Endodermal cell (in vitro differentiated cells): Measurements from ENCODE around the gene ABHD10. TPM values are rescaled to one million over a fixed set of nuclear protein-coding genes. Genes with fewer than 3 reads are reported as not detected.

Experiments
- DNase-seq: peaks from one replicate; pipeline ENCODE4 v3.0.0-alpha.2; 2017
- H3K27ac ChIP-seq: 2 replicates; pipeline ENCODE4 v1.5.1; 2013; ENCODE audit warnings: mild to moderate bottlenecking, low read depth, low read length, moderate library complexity
- H3K27me3 ChIP-seq: 2 replicates; pipeline ENCODE4 v1.6.1; 2013; ENCODE audit warnings: mild to moderate bottlenecking, low read length, moderate library complexity; ENCODE audit not compliant: insufficient read depth, control insufficient read depth, poor library complexity, severe bottlenecking
- H3K36me3 ChIP-seq: 2 replicates; pipeline ENCODE4 v1.7.0; 2013; ENCODE audit warnings: mild to moderate bottlenecking, low read length, moderate library complexity; ENCODE audit not compliant: control insufficient read depth, insufficient read depth
- H3K4me1 ChIP-seq: one replicate; pipeline ENCODE4 v1.7.0; 2013; ENCODE audit warnings: low read length; ENCODE audit not compliant: control insufficient read depth, insufficient read depth
- H3K4me3 ChIP-seq: 2 replicates; pipeline ENCODE4 v1.5.1; 2013; ENCODE audit warnings: mild to moderate bottlenecking, low read length, moderate library complexity
- H3K9ac ChIP-seq: 2 replicates; pipeline ENCODE4 v1.6.1; 2013; ENCODE audit warnings: mild to moderate bottlenecking, low read length, moderate library complexity; ENCODE audit not compliant: poor library complexity, severe bottlenecking; ENCODE audit errors: extremely low read depth
- H3K9me3 ChIP-seq: 2 replicates; pipeline ENCODE4 v1.6.1; 2013; ENCODE audit warnings: mild to moderate bottlenecking, low read length, moderate library complexity; ENCODE audit not compliant: control insufficient read depth
- H3K27ac Mint-ChIP-seq: 2 replicates; pipeline ENCODE4 v1.8.0; 2020; ENCODE audit warnings: mixed read lengths
- H3K27me3 Mint-ChIP-seq: 2 replicates; pipeline ENCODE4 v1.8.0; 2021; ENCODE audit warnings: mild to moderate bottlenecking, mixed read lengths; ENCODE audit not compliant: insufficient read depth
- H3K36me3 Mint-ChIP-seq: 2 replicates; pipeline ENCODE4 v1.8.0; 2020; ENCODE audit warnings: low read depth, mixed read lengths
- H3K4me1 Mint-ChIP-seq: 2 replicates; pipeline ENCODE4 v1.8.0; 2020; ENCODE audit warnings: mixed read lengths
- H3K4me3 Mint-ChIP-seq: 2 replicates; pipeline ENCODE4 v1.8.0; 2020; ENCODE audit warnings: mild to moderate bottlenecking, moderate library complexity, mixed read lengths
- H3K9me3 Mint-ChIP-seq: 2 replicates; pipeline ENCODE4 v1.8.0; 2020; ENCODE audit warnings: mild to moderate bottlenecking, mixed read lengths
- CTCF ChIP-seq: fragments of 200-600 bp; sonication (generic); conservative IDR thresholded peaks from 2 replicates; pipeline ENCODE4 v1.5.0; 2021; ENCODE audit warnings: antibody characterized with exemption, mild to moderate bottlenecking
- WGBS, 2 experiments: methylation state at CpG; one replicate each; pipeline versions ENCODE4 v1.1.5 to v1.1.7; 2013; ENCODE audit warnings: missing lambda C conversion rate in 2 of 2, mixed read lengths in 1 of 2; ENCODE audit not compliant: insufficient coverage in 1 of 2, insufficient read length in 1 of 2; 5-methylcytosine and 5-hydroxymethylcytosine counted together
- total RNA-seq, 2 donors: library from RNA; stranded (reverse); fragmentation: NEBNext Ultra II Directional in 1 of 2; extraction: Animal tissue kit (Norgen Biotek cat#: 25700) in 1 of 2; gene quantifications; 2 replicates in 1 of 2; 3 replicates in 1 of 2; pipeline ENCODE4 v1.2.1, GENCODE V29; 2021

ABHD10 gene
- total RNA-seq, 2 donors from 2014 or later = 27.9 to 38.1 TPM

GRCh38 chr3:111951032-111951431 lies 27.8 kb upstream of the ABHD10 start:
- Mint-ChIP-seq H3K27me3 (no peaks in the 10 kb centered on the region), H3K4me3 (no peak overlapping the region), H3K4me1 (peaks cover 15% of the 10 kb centered on the region), H3K36me3 (peaks cover 17% of the 10 kb centered on the region), H3K27ac (no peak overlapping the region), H3K9me3 (no peaks in the 10 kb centered on the region)
- Histone ChIP-seq H3K4me1 (no peaks in the 10 kb centered on the region), H3K27me3 (no peaks in the 10 kb centered on the region), H3K36me3 (peaks cover 64% of the 10 kb centered on the region), H3K4me3 (no peak overlapping the region), H3K27ac (no peak overlapping the region), H3K9me3 (no peaks in the 10 kb centered on the region), H3K9ac (no peak overlapping the region)
- DNase-seq = no peak
- WGBS, 2 experiments = 100% methylated on average over 1 of the region's 2 CpGs; no CpG with 5 or more reads in 1 of the 2 experiments
- TF ChIP-seq CTCF = no peak

GRCh38 chr3:111952086-111952485 lies 26.7 kb upstream of the ABHD10 start:
- Histone ChIP-seq H3K9ac (no peak overlapping the region), H3K4me1 (no peaks in the 10 kb centered on the region), H3K36me3 (peaks cover 60% of the 10 kb centered on the region), H3K27ac (no peak overlapping the region), H3K27me3 (no peaks in the 10 kb centered on the region), H3K9me3 (no peaks in the 10 kb centered on the region), H3K4me3 (no peak overlapping the region)
- H3K4me3 Mint-ChIP-seq = no peak overlapping the region
- WGBS, 2 experiments = 93 to 94% methylated on average over 3 to 5 of the region's 5 CpGs
- peaks cover 23% of the 10 kb centered on the region for H3K36me3 Mint-ChIP-seq
- peaks cover 23% of the 10 kb centered on the region for H3K4me1 Mint-ChIP-seq
- H3K27ac Mint-ChIP-seq = peak overlapping the region; percentile 53
- no peak for TF ChIP-seq CTCF
- H3K27me3 Mint-ChIP-seq = no peaks in the 10 kb centered on the region
- H3K9me3 Mint-ChIP-seq = no peaks in the 10 kb centered on the region
- DNase-seq = no peak

- TF ChIP-seq CTCF = no peak
- DNase-seq = no peak
- no peaks in the 10 kb centered on the region for H3K9me3 Mint-ChIP-seq
- H3K4me1 Mint-ChIP-seq = peaks cover 32% of the 10 kb centered on the region
- no peaks in the 10 kb centered on the region for H3K27me3 ChIP-seq
- no peak overlapping the region for H3K4me3 ChIP-seq
- no peaks in the 10 kb centered on the region for H3K9me3 ChIP-seq
- H3K4me3 Mint-ChIP-seq = no peak overlapping the region
- peaks cover 56% of the 10 kb centered on the region for H3K36me3 ChIP-seq
- 93 to 96% methylated on average over 5 to 6 of the region's 6 CpGs for WGBS, 2 experiments
- H3K27me3 Mint-ChIP-seq = no peaks in the 10 kb centered on the region
- no peak overlapping the region for H3K9ac ChIP-seq
- no peaks in the 10 kb centered on the region for H3K4me1 ChIP-seq
- no peak overlapping the region for H3K27ac ChIP-seq
- peaks cover 23% of the 10 kb centered on the region for H3K36me3 Mint-ChIP-seq
- no peak overlapping the region for H3K27ac Mint-ChIP-seq
Measured at GRCh38 chr3:111952866-111953450, 25.9 kb upstream of the ABHD10 start.
